Daoy (cell line): ENCODE data around the gene FAM228B. TPM values are rescaled to one million over a fixed set of nuclear protein-coding genes. Genes with fewer than 3 reads are reported as not detected.

Experiments used
- DNase-seq: peaks from one replicate; pipeline ENCODE4 v3.0.0-alpha.2; 2015; ENCODE audit warnings: low read depth
- total RNA-seq: library from RNA; depleted of rRNA; stranded (reverse); fragments of >200 nt; shearing (Covaris generic); gene quantifications from 2 replicates; pipeline ENCODE4 v1.2.3, GENCODE V29; 2014; rRNA removed

Gene FAM228B
- total RNA-seq, 1 experiment from 2014 or later: 3.7 TPM

GRCh38 chr2:24203029-24203786 lies 79.9 kb downstream of the FAM228B start:
- no peak for DNase-seq

DNA sequence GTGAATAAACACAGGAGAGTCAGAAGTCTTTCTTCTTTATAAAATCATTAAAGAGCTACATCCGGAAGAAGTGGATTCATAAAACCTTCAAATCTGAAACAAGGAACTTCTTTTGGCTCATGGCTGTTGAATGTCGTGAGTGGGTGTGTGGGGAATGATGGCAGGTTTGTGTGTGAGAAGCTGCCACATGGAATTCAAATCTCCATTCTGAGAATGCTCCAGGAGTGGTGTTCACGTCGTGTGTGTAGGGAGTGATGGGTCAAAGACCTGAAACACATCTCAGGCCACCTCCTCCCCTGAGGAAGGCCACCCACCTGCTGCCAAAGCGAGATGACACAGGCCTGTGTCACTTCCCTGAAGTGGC lies 80.5 kb downstream of the FAM228B start:
- no peak for DNase-seq

- no peak for DNase-seq
Observed at GRCh38 chr2:24204505-24204904, 81.2 kb downstream of the FAM228B start.

GRCh38 chr2:24205131-24205530 lies 81.9 kb downstream of the FAM228B start:
- no peak for DNase-seq

DNA sequence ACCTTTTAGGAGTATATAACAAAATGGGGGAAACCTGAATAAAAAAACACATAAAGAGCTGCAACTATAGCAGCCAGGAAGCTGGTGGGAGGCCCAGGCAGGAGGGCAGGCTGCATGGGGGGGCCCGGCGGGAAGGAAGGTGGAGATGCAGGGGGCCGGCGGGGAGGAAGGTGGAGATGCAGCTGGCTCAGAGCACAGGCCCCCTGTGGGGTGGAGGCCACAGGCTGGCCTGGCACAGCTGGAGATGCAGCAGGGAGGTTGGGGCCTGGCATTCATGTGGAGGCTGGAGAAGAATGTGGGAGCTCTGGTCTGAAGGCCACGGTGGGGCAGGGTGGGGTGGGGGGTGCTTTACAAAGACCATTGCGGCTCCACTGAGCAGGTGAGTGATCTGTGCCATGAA lies 83.0 kb downstream of the FAM228B start:
- no peak for DNase-seq

- no peak for DNase-seq
Observed at GRCh38 chr2:24206714-24207113, 83.4 kb downstream of the FAM228B start.

- DNase-seq: no peak
Observed at GRCh38 chr2:24207359-24207758, 84.1 kb downstream of the FAM228B start.

DNA sequence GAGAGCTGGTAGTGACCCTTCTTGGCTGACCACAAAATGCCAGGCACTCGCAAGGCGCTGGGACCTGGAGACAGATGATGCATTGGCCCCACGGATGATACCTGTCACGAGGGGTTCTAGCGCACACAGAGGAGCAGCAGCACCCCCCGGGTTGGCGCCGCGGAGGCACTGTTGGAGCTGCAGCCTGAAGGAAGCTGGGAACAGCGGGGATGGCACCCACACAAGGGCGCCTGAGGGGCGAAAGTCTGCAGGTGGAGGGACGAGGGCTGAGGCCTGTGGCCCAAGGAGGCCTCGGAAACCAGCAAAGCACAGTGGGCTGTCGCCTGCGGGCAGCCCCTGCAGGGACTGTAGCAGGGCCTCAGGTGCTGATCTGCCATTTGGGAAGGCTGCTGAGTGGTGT lies 85.2 kb downstream of the FAM228B start:
- DNase-seq: no peak

GRCh38 chr2:24209389-24210105 lies 86.3 kb downstream of the FAM228B start:
- DNase-seq: no peak

DNA sequence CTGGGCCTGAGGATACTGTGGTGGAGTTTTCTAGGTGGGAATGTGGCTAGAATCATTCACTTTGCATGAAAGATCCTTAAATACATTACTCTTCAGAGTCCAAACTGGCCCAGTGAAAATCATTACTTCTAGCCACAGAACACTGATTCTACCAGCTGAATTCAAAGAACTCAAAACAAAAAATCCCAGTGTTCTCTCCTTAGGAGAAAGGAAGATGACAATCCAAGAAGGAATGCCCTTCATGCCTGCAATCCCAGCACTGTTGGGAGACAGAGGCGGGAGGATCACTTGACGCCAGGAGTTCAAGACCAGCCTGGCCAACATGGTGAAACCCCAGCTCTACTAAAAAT lies 86.8 kb downstream of the FAM228B start:
- DNase-seq: no peak

DNA sequence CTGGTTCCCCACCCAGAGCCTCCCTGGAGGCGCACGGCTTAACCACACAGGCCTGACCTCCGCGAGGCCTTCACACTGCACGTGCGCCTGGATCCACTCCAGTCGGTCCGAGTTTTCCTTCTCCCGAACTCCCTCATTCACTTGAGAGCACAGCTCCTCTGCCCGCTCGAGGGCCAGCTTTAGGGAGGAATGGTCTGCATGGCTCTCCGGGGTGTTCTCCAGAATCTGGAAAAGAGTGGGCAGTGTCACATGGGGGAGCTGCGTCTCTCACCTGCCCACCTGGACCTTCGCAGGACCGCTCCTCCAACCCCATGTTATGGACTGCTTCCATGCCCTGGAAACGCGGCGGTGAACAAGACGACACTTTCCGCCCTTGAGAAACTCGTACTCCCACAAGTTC lies 87.5 kb downstream of the FAM228B start:
- no peak for DNase-seq

- no peak for DNase-seq
Observed at GRCh38 chr2:24211408-24211807, 88.1 kb downstream of the FAM228B start.

- no peak for DNase-seq
Observed at GRCh38 chr2:24214880-24215279, 91.6 kb downstream of the FAM228B start.

Other genes with a start within 250 kb of the FAM228B start
- 7.9 and 9.7 TPM in 2 replicates for gene ATAD2B, start 196.3 kb upstream of the FAM228B start, total RNA-seq
- gene UBXN2A, start 183.0 kb upstream of the FAM228B start, total RNA-seq: 13.5 and 16.2 TPM in 2 replicates
- gene MFSD2B, start 113.4 kb upstream of the FAM228B start, total RNA-seq: 0.06 TPM in 1 of 2 replicates, not detected in the other
- gene WDCP, start 76.1 kb upstream of the FAM228B start, total RNA-seq: 14.6 and 18.0 TPM in 2 replicates
- gene FKBP1B, start 73.7 kb upstream of the FAM228B start, total RNA-seq: 0.98 and 8.5 TPM in 2 replicates
- 314 and 397 TPM in 2 replicates for gene SF3B6, start 47.1 kb upstream of the FAM228B start, total RNA-seq
- gene TP53I3, start 38.6 kb upstream of the FAM228B start, total RNA-seq: 17.6 and 21.4 TPM in 2 replicates
- 0.74 and 4.7 TPM in 2 replicates for gene PFN4, start 135 bp upstream of the FAM228B start, total RNA-seq
- not detected in 2 replicates for gene FAM228A, start 51.6 kb downstream of the FAM228B start, total RNA-seq
- 20.1 and 22.6 TPM in 2 replicates for gene ITSN2, start 237.1 kb downstream of the FAM228B start, total RNA-seq